Trophoblast cell (in vitro differentiated cells and primary cell): ENCODE data around the gene OIT3.

Experiments used
- DNase-seq, 2 donors: peaks; one replicate each; pipeline ENCODE4 v3.0.0-alpha.2; 2016
- H2AFZ ChIP-seq: 2 replicates; pipeline ENCODE4 v1.6.1; 2013; ENCODE audit warnings: low read length, moderate library complexity, mild to moderate bottlenecking; ENCODE audit not compliant: insufficient read depth, poor library complexity
- H2AK5ac ChIP-seq: 2 replicates; pipeline ENCODE4 v1.6.1; 2013; ENCODE audit warnings: mild to moderate bottlenecking, low read length
- H2BK120ac ChIP-seq: 2 replicates; pipeline ENCODE4 v1.6.1; 2013; ENCODE audit warnings: low read length, mild to moderate bottlenecking, moderate library complexity; ENCODE audit not compliant: insufficient read depth, poor library complexity
- H2BK12ac ChIP-seq: 2 replicates; pipeline ENCODE4 v1.6.1; 2013; ENCODE audit warnings: mild to moderate bottlenecking, low read length, moderate library complexity
- H2BK5ac ChIP-seq: 2 replicates; pipeline ENCODE4 v1.6.1; 2013; ENCODE audit warnings: low read length, low read depth, moderate library complexity, mild to moderate bottlenecking; ENCODE audit not compliant: poor library complexity
- H3K14ac ChIP-seq: 2 replicates; pipeline ENCODE4 v1.6.1; 2013; ENCODE audit warnings: mild to moderate bottlenecking, low read length
- H3K18ac ChIP-seq: 2 replicates; pipeline ENCODE4 v1.6.1; 2013; ENCODE audit warnings: mild to moderate bottlenecking, low read length
- H3K23ac ChIP-seq: 2 replicates; pipeline ENCODE4 v1.6.1; 2013; ENCODE audit warnings: low read length
- H3K27ac ChIP-seq: 2 replicates; pipeline ENCODE4 v1.5.1; 2013; ENCODE audit warnings: low read depth, mild to moderate bottlenecking, inconsistent platforms, low read length, moderate library complexity
- H3K27me3 ChIP-seq: 2 replicates; pipeline ENCODE4 v1.6.1; 2013; ENCODE audit warnings: inconsistent platforms, mild to moderate bottlenecking, low read length, moderate library complexity; ENCODE audit not compliant: insufficient read depth
- H3K36me3 ChIP-seq, 2 experiments: 1 replicate in 1 of 2; 2 replicates in 1 of 2; pipeline ENCODE4 v1.6.1; 2013; ENCODE audit warnings: low read length in 2 of 2, mild to moderate bottlenecking in 2 of 2, moderate library complexity in 1 of 2; ENCODE audit not compliant: insufficient read depth in 2 of 2, control insufficient read depth in 1 of 2
- H3K4ac ChIP-seq: 2 replicates; pipeline ENCODE4 v1.6.1; 2013; ENCODE audit warnings: low read depth, mild to moderate bottlenecking, low read length, moderate library complexity
- H3K4me1 ChIP-seq, 2 experiments: 1 replicate in 1 of 2; 2 replicates in 1 of 2; pipeline ENCODE4 v1.6.1; 2013; ENCODE audit warnings: low read length in 2 of 2, mild to moderate bottlenecking in 2 of 2, moderate library complexity in 1 of 2; ENCODE audit not compliant: insufficient read depth in 2 of 2, control insufficient read depth in 1 of 2
- H3K4me2 ChIP-seq: 2 replicates; pipeline ENCODE4 v1.6.1; 2013; ENCODE audit warnings: inconsistent platforms, mild to moderate bottlenecking, low read length, moderate library complexity
- H3K4me3 ChIP-seq: 2 replicates; pipeline ENCODE4 v1.5.1; 2013; ENCODE audit warnings: mild to moderate bottlenecking, low read depth, low read length, inconsistent platforms
- H3K79me1 ChIP-seq: one replicate; pipeline ENCODE4 v1.6.1; 2013; ENCODE audit warnings: low read length
- H3K79me2 ChIP-seq: 2 replicates; pipeline ENCODE4 v1.6.1; 2013; ENCODE audit warnings: low read length, mild to moderate bottlenecking; ENCODE audit not compliant: control insufficient read depth, insufficient read depth, poor library complexity
- H3K9ac ChIP-seq: 2 replicates; pipeline ENCODE4 v1.6.1; 2013; ENCODE audit warnings: mild to moderate bottlenecking, low read length
- H3K9me3 ChIP-seq: 2 replicates; pipeline ENCODE4 v1.6.1; 2013; ENCODE audit warnings: low read depth, mild to moderate bottlenecking, control low read depth, inconsistent platforms, low read length; ENCODE audit not compliant: insufficient read depth
- H4K12ac ChIP-seq: 2 replicates; pipeline ENCODE4 v1.6.1; 2013; ENCODE audit warnings: low read depth, mild to moderate bottlenecking, low read length, moderate library complexity
- H4K8ac ChIP-seq: 2 replicates; pipeline ENCODE4 v1.6.1; 2013; ENCODE audit warnings: low read depth, mild to moderate bottlenecking, low read length, moderate library complexity
- H4K91ac ChIP-seq: one replicate; pipeline ENCODE4 v1.6.1; 2013; ENCODE audit warnings: low read depth, mild to moderate bottlenecking, low read length, moderate library complexity
- WGBS: extraction: QIAGEN DNeasy Blood & Tissue Kit; methylation state at CpG from one replicate; pipeline ENCODE4 v1.1.7; 2013; ENCODE audit warnings: missing lambda C conversion rate; ENCODE audit not compliant: insufficient read length, insufficient coverage; ENCODE audit errors: extremely low coverage; 5-methylcytosine and 5-hydroxymethylcytosine counted together

The OIT3 gene

DNA sequence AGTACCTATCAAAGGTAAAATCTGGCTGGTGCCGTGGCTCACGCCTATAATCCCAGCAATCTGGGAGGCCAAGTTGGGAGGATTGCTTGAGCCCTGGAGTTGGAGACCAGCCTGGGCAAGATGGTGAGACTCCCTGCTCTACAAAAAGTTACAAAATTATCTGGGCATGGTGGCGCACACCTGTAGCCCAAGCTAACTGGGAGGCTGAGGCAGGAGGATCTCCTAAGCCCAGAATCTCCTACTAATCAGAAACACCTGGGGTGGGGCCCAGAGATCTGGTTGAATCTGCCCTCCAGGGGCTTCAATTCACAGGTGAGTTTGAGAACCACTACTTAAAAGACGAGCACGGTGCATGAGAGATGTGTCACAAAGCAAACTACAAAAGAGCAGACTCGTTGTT lies 58.6 kb downstream of the OIT3 start:
- no peak overlapping the region for H4K8ac ChIP-seq
- no peak overlapping the region for H3K4me3 ChIP-seq
- H2BK5ac ChIP-seq = no peak overlapping the region
- H2BK12ac ChIP-seq = no peak overlapping the region
- no peak overlapping the region for H2AFZ ChIP-seq
- H4K12ac ChIP-seq = no peak overlapping the region
- no CpG with 5 or more reads among the region's 6 CpGs for WGBS
- no peak overlapping the region for H4K91ac ChIP-seq
- H3K4ac ChIP-seq = no peak overlapping the region
- H3K9ac ChIP-seq = no peak overlapping the region
- no peaks in the 10 kb centered on the region for H3K36me3 ChIP-seq
- no peak overlapping the region for H3K4me2 ChIP-seq
- H3K18ac ChIP-seq = no peak overlapping the region
- H3K4me1 ChIP-seq = peaks cover 3 to 9% of the 10 kb centered on the region in 2 experiments
- H3K27ac ChIP-seq = no peak overlapping the region
- H3K9me3 ChIP-seq = peaks cover 3% of the 10 kb centered on the region
- no peak overlapping the region for H3K23ac ChIP-seq
- no peaks in the 10 kb centered on the region for H3K27me3 ChIP-seq
- no peak overlapping the region for H2BK120ac ChIP-seq
- no peak for DNase-seq
- H3K79me1 ChIP-seq = no peaks in the 10 kb centered on the region
- no peaks in the 10 kb centered on the region for H3K79me2 ChIP-seq
- H2AK5ac ChIP-seq = no peak overlapping the region
- no peak overlapping the region for H3K14ac ChIP-seq

DNA sequence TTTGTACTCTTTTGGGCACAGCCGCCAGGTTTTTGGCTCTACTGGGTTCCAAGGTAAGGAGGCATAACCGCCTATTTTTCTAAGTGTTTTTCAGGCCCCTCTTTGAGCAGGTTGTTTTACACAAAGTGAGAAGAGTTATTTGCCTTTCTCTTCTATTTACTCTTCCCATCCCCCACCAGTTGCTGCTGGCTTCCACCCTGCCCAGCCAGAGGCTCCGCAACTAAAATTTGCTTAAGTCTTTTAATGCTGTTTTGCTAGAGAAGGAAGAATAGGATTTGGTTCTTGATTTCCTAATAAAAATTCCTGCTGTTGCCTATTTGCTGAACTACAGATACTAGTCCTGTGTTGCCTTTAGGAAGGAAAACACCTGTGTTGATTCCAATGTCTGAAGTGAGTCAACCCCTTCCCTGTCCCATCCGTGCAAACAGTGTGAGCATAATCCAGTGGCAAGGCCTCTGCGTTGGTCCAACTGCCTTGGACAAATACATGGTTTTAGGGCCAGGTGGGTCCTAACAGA lies 59.2 kb downstream of the OIT3 start:
- Histone ChIP-seq H3K4ac (no peak overlapping the region), H3K4me3 (no peak overlapping the region), H3K79me2 (no peaks in the 10 kb centered on the region), H3K79me1 (no peaks in the 10 kb centered on the region), H3K18ac (no peak overlapping the region), H4K12ac (no peak overlapping the region), H3K27ac (no peak overlapping the region), H4K8ac (no peak overlapping the region), H3K27me3 (no peaks in the 10 kb centered on the region), H3K9ac (no peak overlapping the region), H3K4me2 (no peak overlapping the region), H2AFZ (no peak overlapping the region), H2BK120ac (no peak overlapping the region), H2BK5ac (no peak overlapping the region), H2AK5ac (no peak overlapping the region), H4K91ac (no peak overlapping the region), H3K4me1 (peaks cover 3 to 9% of the 10 kb centered on the region in 2 experiments), H3K14ac (no peak overlapping the region), H3K36me3 (no peaks in the 10 kb centered on the region), H3K9me3 (peaks cover 3% of the 10 kb centered on the region), H3K23ac (no peak overlapping the region), H2BK12ac (no peak overlapping the region)
- WGBS = no CpG with 5 or more reads among the region's 5 CpGs
- no peak for DNase-seq

DNA sequence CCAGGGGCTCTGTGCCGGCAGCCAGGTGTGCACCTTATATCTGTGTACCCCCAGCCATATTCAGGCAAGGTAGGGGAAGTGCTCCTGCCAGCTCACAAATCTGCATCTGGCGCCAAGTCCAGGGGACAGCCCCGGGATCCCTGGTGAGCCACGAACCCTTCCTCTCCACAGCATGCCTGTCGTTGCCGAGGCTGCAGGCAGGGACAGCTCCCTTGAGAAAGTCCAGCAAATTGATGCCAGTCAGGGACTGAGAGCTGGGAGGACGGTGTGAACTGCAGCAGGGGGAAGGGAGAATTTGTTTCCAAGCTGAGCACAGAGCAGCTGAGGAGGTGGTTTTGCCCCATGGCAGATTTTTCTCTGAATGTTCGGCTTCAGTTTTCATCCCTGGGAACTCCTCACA lies 60.1 kb downstream of the OIT3 start:
- no CpG with 5 or more reads among the region's 8 CpGs for WGBS
- H3K27me3 ChIP-seq = no peaks in the 10 kb centered on the region

DNA sequence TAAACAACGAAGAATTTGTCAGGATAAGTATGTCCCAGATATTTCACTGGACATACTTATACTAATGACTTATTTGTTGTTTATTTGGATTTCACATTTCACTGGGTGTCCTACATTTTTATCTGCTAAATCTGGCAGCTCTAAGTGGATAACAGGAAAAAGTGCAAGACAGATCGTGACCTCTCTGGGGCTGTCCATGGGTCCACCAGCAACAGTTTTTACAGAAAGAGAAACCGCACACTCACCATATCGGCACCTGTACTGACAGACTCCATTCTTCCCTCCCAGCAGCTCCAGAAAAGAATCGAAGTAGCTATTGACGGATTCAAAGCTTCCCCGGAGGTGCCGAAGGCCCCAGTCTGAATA lies 60.7 kb downstream of the OIT3 start:
- Histone ChIP-seq H3K27me3 (no peaks in the 10 kb centered on the region), H3K4ac (no peak overlapping the region), H3K4me3 (no peak overlapping the region), H4K12ac (no peak overlapping the region), H2BK12ac (no peak overlapping the region), H4K91ac (no peak overlapping the region), H3K23ac (no peak overlapping the region), H2BK5ac (no peak overlapping the region), H4K8ac (no peak overlapping the region), H3K14ac (no peak overlapping the region), H3K9ac (no peak overlapping the region), H2BK120ac (no peak overlapping the region), H3K4me2 (no peak overlapping the region), H3K27ac (no peak overlapping the region), H3K9me3 (peaks cover 3% of the 10 kb centered on the region), H3K18ac (no peak overlapping the region), H3K36me3 (no peaks in the 10 kb centered on the region), H2AFZ (no peak overlapping the region), H3K79me1 (no peaks in the 10 kb centered on the region), H3K4me1 (peaks cover 3 to 9% of the 10 kb centered on the region in 2 experiments), H2AK5ac (no peak overlapping the region), H3K79me2 (no peaks in the 10 kb centered on the region)
- no CpG with 5 or more reads among the region's 8 CpGs for WGBS
- DNase-seq = no peak

More for the DNA sequence above, 60.1 kb downstream of the OIT3 start:
- no peak for DNase-seq
- no peak overlapping the region for H3K4me3 ChIP-seq
- no peak overlapping the region for H2AFZ ChIP-seq
- no peak overlapping the region for H4K8ac ChIP-seq
- H3K79me2 ChIP-seq = no peaks in the 10 kb centered on the region
- H3K9ac ChIP-seq = no peak overlapping the region
- H3K27ac ChIP-seq = no peak overlapping the region
- H3K79me1 ChIP-seq = no peaks in the 10 kb centered on the region
- no peak overlapping the region for H4K91ac ChIP-seq
- peaks cover 3% of the 10 kb centered on the region for H3K9me3 ChIP-seq
- H3K18ac ChIP-seq = no peak overlapping the region
- H3K4me2 ChIP-seq = no peak overlapping the region
- H2BK120ac ChIP-seq = no peak overlapping the region
- no peak overlapping the region for H4K12ac ChIP-seq
- H3K23ac ChIP-seq = no peak overlapping the region
- H3K14ac ChIP-seq = no peak overlapping the region
- no peak overlapping the region for H2BK12ac ChIP-seq
- peaks cover 3 to 9% of the 10 kb centered on the region in 2 experiments for H3K4me1 ChIP-seq
- no peaks in the 10 kb centered on the region for H3K36me3 ChIP-seq
- no peak overlapping the region for H2BK5ac ChIP-seq
- no peak overlapping the region for H2AK5ac ChIP-seq
- no peak overlapping the region for H3K4ac ChIP-seq
